ENCODE data around the gene MYO7A. TPM values are rescaled to one million over a fixed set of nuclear protein-coding genes. Genes with fewer than 3 reads are reported as not detected.

The MYO7A gene
- total and polyA plus RNA-seq, 2 experiments from 2014 or later: 1.8 to 5.4 TPM

- Histone ChIP-seq H3F3A (replicated peaks; ENCODE audit: low read depth) (no peaks in the 10 kb centered on the region), H2AFZ (no peak overlapping the region), H3K4me2 (peak overlapping the region; percentile 38; the same call in 1 of the 2 replicates), H3K9me2 (ENCODE audit: insufficient read depth) (no peaks in the 10 kb centered on the region), H3K4me1 (ENCODE audit: insufficient read depth) (peaks cover 3% of the 10 kb centered on the region; the same call in 1 of the 2 replicates), H3K79me2 (replicated peaks; ENCODE audit: insufficient read depth) (no peaks in the 10 kb centered on the region), H3K27me3 (ENCODE audit: insufficient read depth) (no peaks in the 10 kb centered on the region), H3K36me3 (ENCODE audit: insufficient read depth) (no peaks in the 10 kb centered on the region), H4K20me1 (replicated peaks; ENCODE audit: insufficient read depth) (no peaks in the 10 kb centered on the region), H3K27ac (ENCODE audit: low read depth) (no peak overlapping the region), H3K4me3 (no peak overlapping the region; the same call in 1 of the 2 replicates)
- no peaks in the 10 kb centered on the region for H3K36me3 Mint-ChIP-seq (ENCODE audit: low read depth)
- ATAC-seq: no peak
- TF ChIP-seq ZNF114 (CRISPR knock-in tag; IDR thresholded peaks at IDR 0.05): no peak
- no peak for TF ChIP-seq REST (IDR thresholded peaks at IDR 0.05; ENCODE audit: unreplicated experiment)
- TF ChIP-seq ZNF331 (CRISPR knock-in tag; IDR thresholded peaks at IDR 0.05; ENCODE audit: low read depth): no peak
- TF ChIP-seq CTCF (conservative IDR thresholded peaks at IDR 0.05; ENCODE audit: low read depth in 2 of 2): no peak
- TF ChIP-seq CREB1 (CRISPR knock-in tag; IDR thresholded peaks at IDR 0.05; ENCODE audit: low read depth): no peak
- no peak for TF ChIP-seq EZH2phosphoT487 (IDR thresholded peaks at IDR 0.05; ENCODE audit: unreplicated experiment)
- no peak for TF ChIP-seq STAT1 (IDR thresholded peaks at IDR 0.05; ENCODE audit: unreplicated experiment)
- no peak for TF ChIP-seq ETS1 (IDR thresholded peaks at IDR 0.05)
- no peak for TF ChIP-seq EZH2 (IDR thresholded peaks at IDR 0.05; ENCODE audit: low read depth, unreplicated experiment)
- no peak for TF ChIP-seq POLR2AphosphoS5 (IDR thresholded peaks at IDR 0.05; ENCODE audit: low read depth)
- TF ChIP-seq ZNF462 (CRISPR knock-in tag; IDR thresholded peaks at IDR 0.05): no peak
- DNase-seq (ENCODE audit: low spot score): no peak
- peaks cover 12% of the 10 kb centered on the region for H3K4me1 Mint-ChIP-seq
- H3K27me3 Mint-ChIP-seq (ENCODE audit: insufficient read depth, low read depth, poor library complexity): no peaks in the 10 kb centered on the region
- H3K9me3 Mint-ChIP-seq: no peaks in the 10 kb centered on the region
- H3K27ac Mint-ChIP-seq: no peak overlapping the region
- H3K4me3 Mint-ChIP-seq: no peak overlapping the region
Observed at GRCh38 chr11:77137421-77137820, 9.4 kb downstream of the MYO7A start.
